ENCODE measurements around the gene SIDT1.

DNA sequence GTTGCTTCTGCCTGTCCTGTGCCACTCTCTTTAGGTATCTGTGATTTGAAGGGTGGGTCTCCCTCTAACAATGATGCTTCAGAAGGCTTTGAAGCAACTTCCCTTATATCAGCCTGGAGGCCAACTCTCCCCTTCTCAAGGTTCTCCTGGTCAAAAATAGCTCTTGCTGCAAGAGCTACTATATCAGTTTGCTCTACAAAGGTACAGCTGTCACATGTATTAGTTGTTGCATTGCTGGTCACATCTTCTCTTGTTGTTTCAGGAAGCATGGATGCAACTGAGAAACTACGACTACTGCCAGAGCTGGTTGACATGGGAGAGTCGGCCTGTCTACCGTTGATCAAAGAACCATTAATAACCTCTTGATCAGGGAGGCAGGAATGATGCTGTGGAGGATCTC lies 125.8 kb downstream of the SIDT1 start:
- no peak for TF ChIP-seq CTCF (conservative IDR thresholded peaks at IDR 0.05; ENCODE audit: low read length)
- no peak for TF ChIP-seq EZH2phosphoT487 (IDR thresholded peaks at IDR 0.05; ENCODE audit: borderline replicate concordance)
